C4-2B (cell line): ENCODE measurements around the gene CCDC188.

Source experiments
- ZFX ChIP-seq: fragments of 450-650 bp; IDR thresholded peaks from 2 replicates; pipeline ENCODE4 v1.6.1; 2017
- TF ChIP-seq, protein P1 (sequence below): fragments of 450-650 bp; conservative IDR thresholded peaks from 2 replicates; pipeline ENCODE4 v1.5.1; 2017; ENCODE audit warnings: mild to moderate bottlenecking

DNA sequence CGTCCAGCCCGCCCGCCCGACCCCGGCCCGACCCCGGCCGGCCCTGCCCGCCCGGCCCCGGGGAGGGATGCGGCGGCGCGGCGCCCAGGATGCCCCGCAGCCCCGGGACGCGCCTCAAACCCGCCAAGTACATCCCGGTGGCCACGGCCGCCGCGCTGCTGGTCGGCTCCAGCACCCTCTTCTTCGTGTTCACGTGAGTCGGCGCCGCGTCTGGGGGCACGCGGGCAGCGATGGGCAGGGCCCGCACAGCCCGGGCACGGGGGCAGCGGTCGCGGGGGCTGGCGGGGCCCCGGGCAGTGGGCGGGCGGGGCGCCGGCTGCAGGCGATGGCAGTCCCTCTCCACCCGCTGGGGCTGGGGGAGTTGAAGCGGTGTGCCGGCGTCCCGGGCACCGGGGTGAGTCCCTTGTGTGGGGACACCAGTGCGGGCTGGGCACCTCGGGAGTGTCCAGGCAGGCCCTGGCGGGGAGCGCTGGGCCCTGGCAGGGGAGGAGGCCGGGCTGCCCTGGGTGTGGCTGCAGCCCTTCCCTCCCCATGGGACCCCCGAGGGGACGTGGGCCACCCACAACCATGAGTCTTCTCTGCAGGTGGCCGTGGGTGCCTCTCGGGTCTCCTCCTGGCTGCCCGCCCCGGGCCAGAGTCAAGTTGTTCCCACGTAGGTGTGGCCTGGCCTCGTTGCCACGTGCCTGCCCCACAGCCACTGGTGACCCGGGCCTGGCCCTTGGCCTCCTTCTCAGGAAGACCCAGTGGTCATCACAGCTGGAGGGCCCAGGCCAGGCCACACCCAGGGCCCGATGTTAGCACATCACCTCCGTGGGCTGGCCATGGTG is 18.8 kb downstream of the CCDC188 start:
- TF ChIP-seq, protein P1, sequence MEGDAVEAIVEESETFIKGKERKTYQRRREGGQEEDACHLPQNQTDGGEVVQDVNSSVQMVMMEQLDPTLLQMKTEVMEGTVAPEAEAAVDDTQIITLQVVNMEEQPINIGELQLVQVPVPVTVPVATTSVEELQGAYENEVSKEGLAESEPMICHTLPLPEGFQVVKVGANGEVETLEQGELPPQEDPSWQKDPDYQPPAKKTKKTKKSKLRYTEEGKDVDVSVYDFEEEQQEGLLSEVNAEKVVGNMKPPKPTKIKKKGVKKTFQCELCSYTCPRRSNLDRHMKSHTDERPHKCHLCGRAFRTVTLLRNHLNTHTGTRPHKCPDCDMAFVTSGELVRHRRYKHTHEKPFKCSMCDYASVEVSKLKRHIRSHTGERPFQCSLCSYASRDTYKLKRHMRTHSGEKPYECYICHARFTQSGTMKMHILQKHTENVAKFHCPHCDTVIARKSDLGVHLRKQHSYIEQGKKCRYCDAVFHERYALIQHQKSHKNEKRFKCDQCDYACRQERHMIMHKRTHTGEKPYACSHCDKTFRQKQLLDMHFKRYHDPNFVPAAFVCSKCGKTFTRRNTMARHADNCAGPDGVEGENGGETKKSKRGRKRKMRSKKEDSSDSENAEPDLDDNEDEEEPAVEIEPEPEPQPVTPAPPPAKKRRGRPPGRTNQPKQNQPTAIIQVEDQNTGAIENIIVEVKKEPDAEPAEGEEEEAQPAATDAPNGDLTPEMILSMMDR = no peak
- peak; percentile 73; the same call in 1 of the 2 replicates for TF ChIP-seq ZFX
